K562 (cell line): ENCODE data around the gene CLIP1.
"Not testable (repeated sequence)": the region's sequence is repeated elsewhere in the genome, so short reads cannot be mapped to it uniquely, and the experiment has no call there.

Source experiments
- CAMTA2 ChIP-seq: fragments of 250-450 bp; sonication (Bioruptor Pico); conservative IDR thresholded peaks from 2 replicates; pipeline ENCODE4 v1.5.1; 2022
- GABPA ChIP-seq: fragments of 200-800 bp; sonication (Bioruptor generic); conservative IDR thresholded peaks from 2 replicates; pipeline ENCODE4 v1.6.1; 2016; ENCODE audit warnings: low read depth, missing genetic modification characterization, missing compliant biosample characterization
- NR3C1 ChIP-seq: sonication (generic); formaldehyde crosslinking; IDR thresholded peaks from 2 replicates; pipeline ENCODE4 v1.8.1; 2022; ENCODE audit warnings: missing genetic modification reagents
- SMC3 ChIP-seq: conservative IDR thresholded peaks from 2 replicates; pipeline ENCODE4 v1.6.1; 2011; ENCODE audit warnings: low read depth, low read length, improper control_type of control experiment; ENCODE audit not compliant: insufficient read depth
- SP1 ChIP-seq: sonication (generic); formaldehyde crosslinking; IDR thresholded peaks from 2 replicates; pipeline ENCODE4 v1.8.1; 2022; ENCODE audit warnings: mild to moderate bottlenecking, missing genetic modification reagents
- SPI1 ChIP-seq: IDR thresholded peaks from 2 replicates; pipeline ENCODE4 v1.6.1; 2011; ENCODE audit warnings: low read depth, low read length, control low read depth, borderline replicate concordance
- ZZZ3 ChIP-seq: fragments of 450-650 bp; IDR thresholded peaks from 2 replicates; pipeline ENCODE4 v1.6.1; 2016; ENCODE audit warnings: antibody characterized with exemption, mild to moderate bottlenecking, moderate library complexity
- TF ChIP-seq, protein P1 (sequence below), 3 experiments: IDR thresholded peaks in 2 of 3; conservative IDR thresholded peaks in 1 of 3; 2 replicates each; pipeline ENCODE4 v1.5.1; 2011 to 2012; ENCODE audit warnings: low read length in 3 of 3, mild to moderate bottlenecking in 3 of 3, control low read depth in 2 of 3, improper control_type of control experiment in 1 of 3, inconsistent platforms in 1 of 3, low read depth in 1 of 3, mixed read lengths in 1 of 3, moderate library complexity in 1 of 3; ENCODE audit not compliant: insufficient read depth in 2 of 3

DNA sequence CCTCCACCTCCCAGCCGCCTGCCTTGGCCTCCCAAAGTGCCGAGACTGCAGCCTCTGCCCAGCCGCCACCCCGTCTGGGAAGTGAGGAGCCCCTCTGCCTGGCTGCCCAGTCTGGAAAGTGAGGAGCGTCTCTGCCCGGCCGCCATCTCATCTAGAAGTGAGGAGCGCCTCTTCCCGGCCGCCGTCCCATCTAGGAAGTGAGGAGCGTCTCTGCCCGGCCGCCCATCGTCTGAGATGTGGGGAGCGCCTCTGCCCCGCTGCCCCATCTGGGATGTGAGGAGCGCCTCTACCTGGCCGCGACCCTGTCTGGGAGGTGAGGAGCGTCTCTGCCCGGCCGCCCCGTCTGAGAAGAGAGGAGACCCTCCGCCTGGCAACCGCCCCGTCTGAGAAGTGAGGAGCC lies 65.5 kb downstream of the CLIP1 start:
- TF ChIP-seq NR3C1 (CRISPR knock-in tag); SPI1; CAMTA2 (CRISPR knock-in tag); SP1 (CRISPR knock-in tag); SMC3; GABPA (tag); ZZZ3: not testable (repeated sequence)
- TF ChIP-seq, protein P1, sequence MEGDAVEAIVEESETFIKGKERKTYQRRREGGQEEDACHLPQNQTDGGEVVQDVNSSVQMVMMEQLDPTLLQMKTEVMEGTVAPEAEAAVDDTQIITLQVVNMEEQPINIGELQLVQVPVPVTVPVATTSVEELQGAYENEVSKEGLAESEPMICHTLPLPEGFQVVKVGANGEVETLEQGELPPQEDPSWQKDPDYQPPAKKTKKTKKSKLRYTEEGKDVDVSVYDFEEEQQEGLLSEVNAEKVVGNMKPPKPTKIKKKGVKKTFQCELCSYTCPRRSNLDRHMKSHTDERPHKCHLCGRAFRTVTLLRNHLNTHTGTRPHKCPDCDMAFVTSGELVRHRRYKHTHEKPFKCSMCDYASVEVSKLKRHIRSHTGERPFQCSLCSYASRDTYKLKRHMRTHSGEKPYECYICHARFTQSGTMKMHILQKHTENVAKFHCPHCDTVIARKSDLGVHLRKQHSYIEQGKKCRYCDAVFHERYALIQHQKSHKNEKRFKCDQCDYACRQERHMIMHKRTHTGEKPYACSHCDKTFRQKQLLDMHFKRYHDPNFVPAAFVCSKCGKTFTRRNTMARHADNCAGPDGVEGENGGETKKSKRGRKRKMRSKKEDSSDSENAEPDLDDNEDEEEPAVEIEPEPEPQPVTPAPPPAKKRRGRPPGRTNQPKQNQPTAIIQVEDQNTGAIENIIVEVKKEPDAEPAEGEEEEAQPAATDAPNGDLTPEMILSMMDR (IDR thresholded peaks at IDR 0.05 in 2 of 3, conservative IDR thresholded peaks at IDR 0.05 in 1 of 3; ENCODE audit: insufficient read depth in 2 of 3, low read depth in 1 of 3, low read length in 3 of 3): not testable (repeated sequence)
